NOMO-1 treated with DMSO at 0.1 percent for 48 hours (cell line): ENCODE results near the gene TECTA.

ENCODE experiments used
- DNase-seq: peaks from one replicate; lab custom pipeline; 2025; ENCODE audit not compliant: unreplicated experiment; lab: John Stamatoyannopoulos, UW

The TECTA gene

GRCh38 chr11:121100943-121101342, at the start of gene TECTA:
Gene TECTA, plus strand, starts transcription at chr11:121101243. Its CDS starts 1,423 bp downstream, at chr11:121102666.
- no peak for DNase-seq

- no peak for DNase-seq
These were observed 47.8 kb upstream of the TECTA start for GRCh38 chr11:121053244-121053643.

- no peak for DNase-seq
These were observed 46.8 kb upstream of the TECTA start for GRCh38 chr11:121054266-121054665.

GRCh38 chr11:121055076-121055475, 46.0 kb upstream of the TECTA start:
- no peak for DNase-seq

- no peak for DNase-seq
These were observed 43.1 kb upstream of the TECTA start for GRCh38 chr11:121057922-121058321.

- no peak for DNase-seq
These were observed 42.1 kb upstream of the TECTA start for GRCh38 chr11:121058941-121059340.

GRCh38 chr11:121059605-121060004, 41.4 kb upstream of the TECTA start:
- peak; percentile 71 for DNase-seq

GRCh38 chr11:121063728-121064127, 37.3 kb upstream of the TECTA start:
- no peak for DNase-seq

GRCh38 chr11:121066623-121067022, 34.4 kb upstream of the TECTA start:
- no peak for DNase-seq

GRCh38 chr11:121067026-121067425, 34.0 kb upstream of the TECTA start:
- no peak for DNase-seq

- DNase-seq = no peak
These were observed 33.6 kb upstream of the TECTA start for GRCh38 chr11:121067453-121067852.

- DNase-seq = no peak
These were observed 32.9 kb upstream of the TECTA start for GRCh38 chr11:121067962-121068647.

- no peak for DNase-seq
These were observed 32.3 kb upstream of the TECTA start for GRCh38 chr11:121068787-121069186.

GRCh38 chr11:121070951-121071845, 29.8 kb upstream of the TECTA start:
- DNase-seq = peak; percentile 54

GRCh38 chr11:121071846-121072450, 29.1 kb upstream of the TECTA start:
- DNase-seq = no peak

- DNase-seq = no peak
These were observed 19.7 kb upstream of the TECTA start for GRCh38 chr11:121081321-121081720.

GRCh38 chr11:121082219-121082618, 18.8 kb upstream of the TECTA start:
- DNase-seq = no peak

- DNase-seq = no peak
These were observed 18.4 kb upstream of the TECTA start for GRCh38 chr11:121082670-121083069.

- DNase-seq = no peak
These were observed 14.2 kb upstream of the TECTA start for GRCh38 chr11:121086866-121087265.

- DNase-seq = no peak
These were observed 11.5 kb upstream of the TECTA start for GRCh38 chr11:121089566-121089965.

GRCh38 chr11:121090145-121090721, 10.8 kb upstream of the TECTA start:
- no peak for DNase-seq
